Measurements from ENCODE around the gene RNF135.
A peak's percentile ranks its signal among the peaks of the same experiment; 100 is the strongest.
"Not testable (repeated sequence)": the region's sequence is repeated elsewhere in the genome, so short reads cannot be mapped to it uniquely, and the experiment has no call there.

RNF135 gene

GRCh38 chr17:30964876-30965275 is 6.0 kb upstream of the RNF135 start:
- H3K4me3 ChIP-seq (ENCODE audit: low read depth, low read length) = no peak overlapping the region
- TF ChIP-seq MYC (IDR thresholded peaks at IDR 0.05; ENCODE audit: low read depth, low read length) = no peak
- no peak for TF ChIP-seq MAX (IDR thresholded peaks at IDR 0.05; ENCODE audit: low read depth, low read length)
- TF ChIP-seq CTCF (IDR thresholded peaks at IDR 0.05; ENCODE audit: low read depth, low read length) = no peak
- no peak for TF ChIP-seq POLR2A (IDR thresholded peaks at IDR 0.05; ENCODE audit: extremely low read depth, insufficient read length)
- DNase-seq (ENCODE audit: low read depth) = no peak

GRCh38 chr17:30965686-30966085 is 5.2 kb upstream of the RNF135 start:
- TF ChIP-seq MYC (IDR thresholded peaks at IDR 0.05; ENCODE audit: low read depth, low read length) = no peak
- TF ChIP-seq CTCF (IDR thresholded peaks at IDR 0.05; ENCODE audit: low read depth, low read length) = no peak
- no peak for TF ChIP-seq POLR2A (IDR thresholded peaks at IDR 0.05; ENCODE audit: extremely low read depth, insufficient read length)
- TF ChIP-seq MAX (IDR thresholded peaks at IDR 0.05; ENCODE audit: low read depth, low read length) = no peak
- DNase-seq (ENCODE audit: low read depth) = no peak
- H3K4me3 ChIP-seq (ENCODE audit: low read depth, low read length) = no peak overlapping the region

GRCh38 chr17:30967911-30968310 is 2.9 kb upstream of the RNF135 start:
- H3K4me3 ChIP-seq (ENCODE audit: low read depth, low read length) = peak overlapping the region; percentile 9

GRCh38 chr17:30969989-30970830 is 629 bp upstream of the RNF135 start:
- H3K4me3 ChIP-seq (ENCODE audit: low read depth, low read length) = peak overlapping the region; percentile 95
- TF ChIP-seq POLR2A (IDR thresholded peaks at IDR 0.05; ENCODE audit: extremely low read depth, insufficient read length) (no peak), CTCF (IDR thresholded peaks at IDR 0.05; ENCODE audit: low read depth, low read length) (peak; percentile 35)
- DNase-seq (ENCODE audit: low read depth) = peak; percentile 59

More at GRCh38 chr17:30967911-30968310, 2.9 kb upstream of the RNF135 start:
- not testable (repeated sequence) for DNase-seq (ENCODE audit: low read depth)

- no peak for DNase-seq (ENCODE audit: low read depth)
- H3K4me3 ChIP-seq (ENCODE audit: low read depth, low read length) = no peak overlapping the region
- TF ChIP-seq MYC (IDR thresholded peaks at IDR 0.05; ENCODE audit: low read depth, low read length) = no peak
- TF ChIP-seq MAX (IDR thresholded peaks at IDR 0.05; ENCODE audit: low read depth, low read length) = no peak
- no peak for TF ChIP-seq CTCF (IDR thresholded peaks at IDR 0.05; ENCODE audit: low read depth, low read length)
- TF ChIP-seq POLR2A (IDR thresholded peaks at IDR 0.05; ENCODE audit: extremely low read depth, insufficient read length) = no peak
Measured at GRCh38 chr17:30975042-30975820, 4.4 kb downstream of the RNF135 start.

GRCh38 chr17:30979919-30980318 is 9.1 kb downstream of the RNF135 start:
- DNase-seq (ENCODE audit: low read depth); H3K4me3 ChIP-seq (ENCODE audit: low read depth, low read length): not testable (repeated sequence)
